BJ (cell line): ENCODE data around the gene NHSL2. TPM values are rescaled to one million over a fixed set of nuclear protein-coding genes. Genes with fewer than 3 reads are reported as not detected.

ENCODE experiments used
- CTCF ChIA-PET: fragments of 350-600 bp; formaldehyde crosslinking; extraction: SDS; loops from one replicate; lab custom pipeline; 2021; ENCODE audit warnings: antibody characterized with exemption, inconsistent platforms; lab: Yijun Ruan, JAX
- POLR2A ChIA-PET: fragments of 300-600 bp; sonication (Branson Sonifier 250); formaldehyde crosslinking; extraction: SDS; loops from one replicate; lab custom pipeline; 2021; ENCODE audit warnings: antibody characterized with exemption; lab: Charles Lee
- DNase-seq: peaks from one replicate; pipeline ENCODE4 v3.0.0-alpha.2; 2011; ENCODE audit warnings: low read depth
- H3K27me3 ChIP-seq: 2 replicates; pipeline ENCODE4 v1.6.0; 2011; ENCODE audit warnings: low read length; ENCODE audit not compliant: control insufficient read depth, insufficient read depth
- H3K36me3 ChIP-seq: 2 replicates; pipeline ENCODE4 v1.5.1; 2011; ENCODE audit warnings: low read length; ENCODE audit not compliant: control insufficient read depth, insufficient read depth
- H3K4me3 ChIP-seq: 2 replicates; pipeline ENCODE4 v1.5.1; 2011; ENCODE audit warnings: low read depth, mild to moderate bottlenecking, control low read depth, low read length
- CTCF ChIP-seq: IDR thresholded peaks from 2 replicates; pipeline ENCODE4 v1.5.1; 2011; ENCODE audit warnings: low read depth, mild to moderate bottlenecking, control low read depth, inconsistent platforms, low read length, moderate library complexity; ENCODE audit not compliant: insufficient read depth
- polyA plus RNA-seq: library from polyadenylated mRNA; depleted of rRNA; stranded (reverse); fragments of >200 nt; gene quantifications from 2 replicates; pipeline ENCODE4 v1.2.3, GENCODE V29; 2011

Gene NHSL2
- polyA plus RNA-seq, 1 experiment: 7.9 TPM

DNA sequence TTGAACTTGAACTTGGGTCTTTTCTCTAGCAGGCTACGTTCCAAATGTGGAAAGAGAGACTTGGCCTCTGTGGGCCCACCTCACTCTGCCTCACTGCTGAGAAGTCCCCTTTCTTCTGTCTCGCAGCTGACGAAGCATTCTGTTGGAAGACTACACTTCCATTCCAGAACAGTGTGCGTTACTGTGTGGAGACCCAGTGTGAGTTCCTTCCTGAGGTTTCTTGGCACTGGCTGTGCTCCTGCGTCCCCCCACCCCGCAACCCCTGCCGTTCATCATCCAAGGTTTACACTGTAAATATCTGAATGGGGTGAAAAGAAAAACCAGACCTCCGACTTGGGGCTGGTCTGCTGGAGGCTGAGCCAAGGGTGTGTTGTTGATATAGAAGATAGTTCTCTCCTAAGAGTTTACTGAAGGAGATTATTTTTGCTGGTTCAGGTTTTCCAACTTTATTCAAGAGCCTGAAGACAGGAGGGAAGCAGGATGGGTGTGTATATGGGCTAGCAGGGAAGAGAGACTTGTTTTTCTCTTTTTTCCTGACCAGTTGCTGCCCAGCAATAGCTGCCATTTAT, 34.7 kb downstream of the NHSL2 start:
- no peak overlapping the region for H3K4me3 ChIP-seq
- no peaks in the 10 kb centered on the region for H3K36me3 ChIP-seq
- no peaks in the 10 kb centered on the region for H3K27me3 ChIP-seq
- TF ChIP-seq CTCF: no peak
- ChIA-PET CTCF (no interaction called here), POLR2A (no interaction called here)
- DNase-seq: no peak

- CTCF ChIA-PET: interaction anchor here (1.5 kb wide), 1 partner anchor 32 kb away, joined by 3 read pairs; no protein-coding TSS in a partner anchor
- POLR2A ChIA-PET: no interaction called here
- Histone ChIP-seq H3K27me3 (no peaks in the 10 kb centered on the region), H3K4me3 (no peak overlapping the region), H3K36me3 (no peaks in the 10 kb centered on the region)
- no peak for TF ChIP-seq CTCF
- no peak for DNase-seq
Observed at GRCh38 chrX:71949363-71949762, 38.7 kb downstream of the NHSL2 start.

DNA sequence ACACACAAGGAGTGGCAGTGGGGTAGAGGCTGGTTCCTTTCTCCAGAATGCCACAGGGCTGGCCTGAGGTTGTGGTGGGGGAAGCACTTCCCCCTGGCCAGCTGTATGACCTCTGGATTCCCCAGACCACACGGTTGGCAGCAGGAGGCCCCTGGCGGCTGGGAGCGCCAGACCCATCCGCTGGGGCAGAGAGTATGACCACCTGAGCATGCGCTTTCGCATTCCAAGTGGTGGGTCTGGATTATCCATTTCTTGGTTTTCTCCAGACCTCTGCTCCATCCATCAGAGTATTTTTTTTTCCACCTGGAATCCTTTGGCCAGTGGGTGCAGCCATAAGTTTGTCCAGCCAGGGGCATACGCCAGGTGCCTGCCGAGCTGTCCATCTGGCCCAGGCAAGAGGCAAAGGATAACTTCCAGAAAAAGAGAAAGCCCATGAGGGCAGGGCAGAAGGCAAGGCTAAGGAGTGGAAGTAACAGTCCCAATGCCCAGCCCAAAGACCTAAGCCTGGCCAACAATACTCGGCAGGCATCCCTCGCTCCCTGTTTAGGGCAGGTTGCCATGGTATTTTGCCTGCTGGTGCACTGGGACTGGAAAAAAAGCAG, 39.3 kb downstream of the NHSL2 start:
- ChIA-PET POLR2A (no interaction called here), CTCF (interaction anchor here (1.5 kb wide), 1 partner anchor 33 kb away, joined by 3 read pairs; no protein-coding TSS in a partner anchor)
- Histone ChIP-seq H3K36me3 (no peaks in the 10 kb centered on the region), H3K4me3 (no peak overlapping the region), H3K27me3 (no peaks in the 10 kb centered on the region)
- no peak for DNase-seq
- no peak for TF ChIP-seq CTCF

- POLR2A ChIA-PET: no interaction called here
- no peak for DNase-seq
- CTCF ChIA-PET: no interaction called here
Observed at GRCh38 chrX:71953391-71953790, 42.7 kb downstream of the NHSL2 start.

DNA sequence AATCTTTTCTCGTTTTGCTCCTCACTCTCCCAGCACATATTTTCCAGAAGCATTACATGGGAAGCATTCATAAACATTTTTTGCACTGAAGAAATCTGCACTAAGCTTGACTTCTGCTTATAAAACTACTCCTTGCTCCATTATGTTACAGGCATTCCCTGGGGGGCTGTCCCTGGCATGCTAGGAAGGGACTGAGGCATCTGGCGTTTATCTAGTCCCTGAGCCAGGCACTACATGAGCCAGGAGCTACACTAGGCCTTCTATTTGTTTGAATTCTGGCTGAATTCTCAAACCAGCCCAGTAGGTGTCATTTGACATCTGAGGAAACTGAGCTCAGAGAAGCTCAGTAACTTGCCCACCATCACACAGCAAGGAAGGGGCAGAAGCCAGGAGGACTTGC, 43.3 kb downstream of the NHSL2 start:
- POLR2A ChIA-PET: no interaction called here
- CTCF ChIA-PET: no interaction called here
- H3K4me3 ChIP-seq: no peak overlapping the region
- no peak for DNase-seq
- no peak for TF ChIP-seq CTCF
- no peaks in the 10 kb centered on the region for H3K36me3 ChIP-seq
- H3K27me3 ChIP-seq: no peaks in the 10 kb centered on the region

More at GRCh38 chrX:71953391-71953790, 42.7 kb downstream of the NHSL2 start:
- H3K27me3 ChIP-seq: no peaks in the 10 kb centered on the region
- H3K36me3 ChIP-seq: no peaks in the 10 kb centered on the region
- H3K4me3 ChIP-seq: no peak overlapping the region
- no peak for TF ChIP-seq CTCF
